HCT116 (cell line): ENCODE results near the gene IGSF21.

ENCODE experiments used
- CBX3 ChIP-seq: IDR thresholded peaks from 2 replicates; pipeline ENCODE4 v1.6.1; 2012; ENCODE audit warnings: low read depth
- CTCF ChIP-seq, 3 experiments: fragments of 200-600 bp in 1 of 3; sonication (generic) in 1 of 3; IDR thresholded peaks in 2 of 3; conservative IDR thresholded peaks in 1 of 3; 2 replicates each; pipeline ENCODE4 v1.5.1; 2012 to 2017; ENCODE audit warnings: low read depth in 2 of 3, low read length in 2 of 3, antibody characterized with exemption in 1 of 3, borderline replicate concordance in 1 of 3, control low read depth in 1 of 3, mild to moderate bottlenecking in 1 of 3, mixed read lengths in 1 of 3, mixed run types in 1 of 3, moderate library complexity in 1 of 3; ENCODE audit not compliant: insufficient read depth in 1 of 3
- ELF1 ChIP-seq: IDR thresholded peaks from 2 replicates; pipeline ENCODE4 v1.6.1; 2012; ENCODE audit warnings: low read depth, borderline replicate concordance
- EZH2 ChIP-seq: fragments of 200-600 bp; sonication (generic); IDR thresholded peaks from 2 replicates; pipeline ENCODE4 v1.6.1; 2017; ENCODE audit warnings: antibody characterized with exemption, mixed run types
- EZH2phosphoT487 ChIP-seq: fragments of 200-600 bp; IDR thresholded peaks from 2 replicates; pipeline ENCODE4 v1.6.1; 2018; ENCODE audit warnings: antibody characterized with exemption, borderline replicate concordance
- FOSL1 ChIP-seq: IDR thresholded peaks from 2 replicates; pipeline ENCODE4 v1.6.1; 2012; ENCODE audit warnings: low read depth
- JUND ChIP-seq: IDR thresholded peaks from 2 replicates; pipeline ENCODE4 v1.6.1; 2012
- POLR2A ChIP-seq: IDR thresholded peaks from 2 replicates; pipeline ENCODE4 v1.7.0; 2011; ENCODE audit warnings: borderline replicate concordance; ENCODE audit not compliant: insufficient read depth, insufficient read length; ENCODE audit errors: extremely low read depth
- POLR2AphosphoS5 ChIP-seq: IDR thresholded peaks from 2 replicates; pipeline ENCODE4 v1.6.1; 2011; ENCODE audit warnings: mild to moderate bottlenecking, low read depth, low read length, moderate library complexity
- RAD21 ChIP-seq: IDR thresholded peaks from 2 replicates; pipeline ENCODE4 v1.6.1; 2012; ENCODE audit warnings: low read depth, mild to moderate bottlenecking
- REST ChIP-seq: IDR thresholded peaks from 2 replicates; pipeline ENCODE4 v1.6.1; 2012; ENCODE audit warnings: low read depth
- SP1 ChIP-seq: IDR thresholded peaks from 2 replicates; pipeline ENCODE4 v1.6.1; 2012; ENCODE audit warnings: low read depth
- YY1 ChIP-seq: IDR thresholded peaks from 2 replicates; pipeline ENCODE4 v1.6.1; 2011; ENCODE audit warnings: low read length, low read depth, moderate library complexity, mild to moderate bottlenecking; ENCODE audit not compliant: insufficient replicate concordance; ENCODE audit errors: extremely low read depth
- ZFX ChIP-seq: fragments of 450-650 bp; IDR thresholded peaks from 2 replicates; pipeline ENCODE4 v1.6.1; 2017

- TF ChIP-seq POLR2AphosphoS5, result no peak
- TF ChIP-seq ZFX, result no peak
- TF ChIP-seq EZH2, result no peak
- no peak for TF ChIP-seq CTCF (IDR thresholded peaks at IDR 0.05 in 2 of 3, conservative IDR thresholded peaks at IDR 0.05 in 1 of 3; ENCODE audit: borderline replicate concordance in 1 of 3, insufficient read depth in 1 of 3, low read depth in 2 of 3, low read length in 2 of 3)
- no peak for TF ChIP-seq ELF1
- TF ChIP-seq JUND, result no peak
- TF ChIP-seq EZH2phosphoT487, result no peak
- TF ChIP-seq RAD21, result no peak
- TF ChIP-seq SP1, result no peak
- TF ChIP-seq POLR2A, result no peak
- TF ChIP-seq CBX3, result no peak
- TF ChIP-seq REST, result no peak
- TF ChIP-seq FOSL1, result no peak
- TF ChIP-seq YY1, result no peak
Observed at GRCh38 chr1:18390953-18391352, 283.4 kb downstream of the IGSF21 start.
